ENCODE results near the gene RGS17.

Gene RGS17

GRCh38 chr6:153070756-153071155 lies 60.3 kb downstream of the RGS17 start:
- Histone ChIP-seq H3K4me1 (ENCODE audit: control insufficient read depth in 2 of 2, insufficient read depth in 1 of 2, low read depth in 1 of 2, low read length in 2 of 2) (peaks cover 0 to 3% of the 10 kb centered on the region in 2 donors), H4K8ac (ENCODE audit: low read depth, low read length) (no peak overlapping the region), H2BK15ac (ENCODE audit: low read length) (no peak overlapping the region), H3K27me3 (ENCODE audit: control insufficient read depth in 3 of 3, insufficient read depth in 3 of 3, low read depth in 1 of 3, low read length in 3 of 3) (no peaks in the 10 kb centered on the region), H4K91ac (ENCODE audit: low read depth, low read length, poor library complexity) (no peak overlapping the region), H2BK12ac (ENCODE audit: low read length) (no peak overlapping the region), H3K4me3 (ENCODE audit: low read length in 2 of 2) (no peak overlapping the region), H2BK120ac (ENCODE audit: low read depth, low read length) (no peak overlapping the region), H3K4me2 (ENCODE audit: insufficient read depth, low read length, poor library complexity, severe bottlenecking) (no peak overlapping the region), H3K18ac (ENCODE audit: low read length) (no peak overlapping the region), H2AK5ac (ENCODE audit: low read depth, low read length) (no peak overlapping the region), H3K23ac (ENCODE audit: low read depth, low read length, poor library complexity) (no peak overlapping the region), H3K9ac (ENCODE audit: low read depth, low read length, poor library complexity) (no peak overlapping the region), H2BK5ac (ENCODE audit: low read length) (no peak overlapping the region), H3K79me1 (ENCODE audit: low read depth, low read length) (no peaks in the 10 kb centered on the region), H3K14ac (ENCODE audit: low read length) (no peak overlapping the region), H3K36me3 (replicated peaks in 1 of 2; ENCODE audit: control insufficient read depth in 2 of 2, insufficient read depth in 2 of 2, low read length in 2 of 2) (no peaks in the 10 kb centered on the region), H3K27ac (replicated peaks; ENCODE audit: low read length) (no peak overlapping the region), H3K4ac (ENCODE audit: low read length) (no peak overlapping the region), H2AFZ (ENCODE audit: low read length) (no peak overlapping the region), H3K9me3 (replicated peaks in 1 of 2; ENCODE audit: control insufficient read depth in 2 of 2, insufficient read depth in 1 of 2, low read depth in 1 of 2, low read length in 2 of 2) (no peaks in the 10 kb centered on the region)
- WGBS, 2 donors (ENCODE audit: extremely low coverage in 2 of 2, insufficient read length in 2 of 2, insufficient replicate concordance in 1 of 2): no CpG with 5 or more reads among the region's 7 CpGs
- no peak for DNase-seq (ENCODE audit: low spot score)

DNA sequence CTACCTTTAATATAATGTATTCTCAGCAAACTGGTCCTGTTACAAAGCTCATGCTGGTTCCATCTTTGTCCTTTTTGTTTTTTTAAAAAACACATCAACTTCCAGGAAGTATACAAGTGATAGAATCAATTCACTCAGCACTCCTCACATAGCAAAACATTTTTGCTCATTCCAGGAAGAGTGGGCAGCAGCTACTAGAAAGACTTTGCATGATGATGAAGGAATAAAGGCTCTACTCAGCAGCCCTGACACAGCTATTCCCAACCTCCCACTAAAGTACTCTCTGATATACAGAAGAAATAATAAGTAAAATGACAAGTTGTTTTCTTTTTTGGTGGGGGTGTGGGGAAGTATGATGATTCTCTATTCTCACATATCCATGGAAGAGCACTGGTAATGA lies 61.2 kb downstream of the RGS17 start:
- no peak overlapping the region for H3K4ac ChIP-seq (ENCODE audit: low read length)
- no peaks in the 10 kb centered on the region for H3K79me1 ChIP-seq (ENCODE audit: low read depth, low read length)
- no peak overlapping the region for H3K27ac ChIP-seq (replicated peaks; ENCODE audit: low read length)
- no peak overlapping the region for H2BK12ac ChIP-seq (ENCODE audit: low read length)
- H3K9ac ChIP-seq (ENCODE audit: low read depth, low read length, poor library complexity): no peak overlapping the region
- H2AK5ac ChIP-seq (ENCODE audit: low read depth, low read length): no peak overlapping the region
- no peak overlapping the region for H3K4me2 ChIP-seq (ENCODE audit: insufficient read depth, low read length, poor library complexity, severe bottlenecking)
- H2BK5ac ChIP-seq (ENCODE audit: low read length): no peak overlapping the region
- no peaks in the 10 kb centered on the region for H3K9me3 ChIP-seq (replicated peaks in 1 of 2; ENCODE audit: control insufficient read depth in 2 of 2, insufficient read depth in 1 of 2, low read depth in 1 of 2, low read length in 2 of 2)
- H4K8ac ChIP-seq (ENCODE audit: low read depth, low read length): no peak overlapping the region
- no peak overlapping the region for H2BK120ac ChIP-seq (ENCODE audit: low read depth, low read length)
- H2BK15ac ChIP-seq (ENCODE audit: low read length): no peak overlapping the region
- H3K14ac ChIP-seq (ENCODE audit: low read length): no peak overlapping the region
- H3K36me3 ChIP-seq (replicated peaks in 1 of 2; ENCODE audit: control insufficient read depth in 2 of 2, insufficient read depth in 2 of 2, low read length in 2 of 2): no peaks in the 10 kb centered on the region
- no peak overlapping the region for H4K91ac ChIP-seq (ENCODE audit: low read depth, low read length, poor library complexity)
- H3K4me3 ChIP-seq (ENCODE audit: low read length in 2 of 2): no peak overlapping the region
- H3K4me1 ChIP-seq (ENCODE audit: control insufficient read depth in 2 of 2, insufficient read depth in 1 of 2, low read depth in 1 of 2, low read length in 2 of 2): no peaks in the 10 kb centered on the region
- DNase-seq (ENCODE audit: low spot score): no peak
- H2AFZ ChIP-seq (ENCODE audit: low read length): no peak overlapping the region
- H3K27me3 ChIP-seq (ENCODE audit: control insufficient read depth in 3 of 3, insufficient read depth in 3 of 3, low read depth in 1 of 3, low read length in 3 of 3): no peaks in the 10 kb centered on the region
- no peak overlapping the region for H3K18ac ChIP-seq (ENCODE audit: low read length)
- no peak overlapping the region for H3K23ac ChIP-seq (ENCODE audit: low read depth, low read length, poor library complexity)

DNA sequence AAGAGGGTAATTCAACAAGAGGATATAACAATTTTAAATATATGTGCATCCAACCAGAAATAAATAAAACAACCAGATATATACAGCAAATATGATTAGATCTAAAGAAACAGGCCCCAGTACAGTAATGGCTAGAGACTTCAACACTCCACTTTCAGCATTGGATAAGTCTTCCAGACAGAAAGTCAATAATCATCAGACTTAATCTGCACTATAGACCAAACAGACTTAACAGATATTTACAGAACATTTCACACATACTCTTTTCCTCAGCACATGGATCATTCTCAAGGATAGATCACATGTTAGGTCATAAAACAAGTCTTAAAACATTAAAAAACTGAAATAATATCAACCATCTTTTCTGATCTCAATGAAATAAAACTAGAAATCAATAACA lies 65.9 kb downstream of the RGS17 start:
- H3K14ac ChIP-seq (ENCODE audit: low read length): no peak overlapping the region
- peaks cover 0 to 3% of the 10 kb centered on the region in 2 donors for H3K9me3 ChIP-seq (replicated peaks in 1 of 2; ENCODE audit: control insufficient read depth in 2 of 2, insufficient read depth in 1 of 2, low read depth in 1 of 2, low read length in 2 of 2)
- no peak overlapping the region for H3K23ac ChIP-seq (ENCODE audit: low read depth, low read length, poor library complexity)
- H4K8ac ChIP-seq (ENCODE audit: low read depth, low read length): no peak overlapping the region
- no peak overlapping the region for H2BK12ac ChIP-seq (ENCODE audit: low read length)
- H2AFZ ChIP-seq (ENCODE audit: low read length): no peak overlapping the region
- H3K27me3 ChIP-seq (ENCODE audit: control insufficient read depth in 3 of 3, insufficient read depth in 3 of 3, low read depth in 1 of 3, low read length in 3 of 3): no peaks in the 10 kb centered on the region
- H3K36me3 ChIP-seq (replicated peaks in 1 of 2; ENCODE audit: control insufficient read depth in 2 of 2, insufficient read depth in 2 of 2, low read length in 2 of 2): no peaks in the 10 kb centered on the region
- no peak overlapping the region for H3K18ac ChIP-seq (ENCODE audit: low read length)
- H3K4ac ChIP-seq (ENCODE audit: low read length): no peak overlapping the region
- H2BK5ac ChIP-seq (ENCODE audit: low read length): no peak overlapping the region
- no peak overlapping the region for H2AK5ac ChIP-seq (ENCODE audit: low read depth, low read length)
- H3K4me3 ChIP-seq (ENCODE audit: low read length in 2 of 2): no peak overlapping the region
- no peak overlapping the region for H3K4me2 ChIP-seq (ENCODE audit: insufficient read depth, low read length, poor library complexity, severe bottlenecking)
- no peaks in the 10 kb centered on the region for H3K79me1 ChIP-seq (ENCODE audit: low read depth, low read length)
- no peak overlapping the region for H2BK15ac ChIP-seq (ENCODE audit: low read length)
- no peak overlapping the region for H4K91ac ChIP-seq (ENCODE audit: low read depth, low read length, poor library complexity)
- H3K4me1 ChIP-seq (ENCODE audit: control insufficient read depth in 2 of 2, insufficient read depth in 1 of 2, low read depth in 1 of 2, low read length in 2 of 2): peaks cover 0 to 1% of the 10 kb centered on the region in 2 donors
- DNase-seq (ENCODE audit: low spot score): no peak
- no peak overlapping the region for H3K9ac ChIP-seq (ENCODE audit: low read depth, low read length, poor library complexity)
- H3K27ac ChIP-seq (replicated peaks; ENCODE audit: low read length): no peak overlapping the region
- H2BK120ac ChIP-seq (ENCODE audit: low read depth, low read length): no peak overlapping the region

- Histone ChIP-seq H3K4me1 (ENCODE audit: control insufficient read depth in 2 of 2, insufficient read depth in 1 of 2, low read depth in 1 of 2, low read length in 2 of 2) (peaks cover 6 to 9% of the 10 kb centered on the region in 2 donors), H2BK5ac (ENCODE audit: low read length) (no peak overlapping the region), H3K79me1 (ENCODE audit: low read depth, low read length) (no peaks in the 10 kb centered on the region), H3K4me2 (ENCODE audit: insufficient read depth, low read length, poor library complexity, severe bottlenecking) (no peak overlapping the region), H2BK15ac (ENCODE audit: low read length) (no peak overlapping the region), H3K4ac (ENCODE audit: low read length) (no peak overlapping the region), H3K9me3 (replicated peaks in 1 of 2; ENCODE audit: control insufficient read depth in 2 of 2, insufficient read depth in 1 of 2, low read depth in 1 of 2, low read length in 2 of 2) (peaks cover 0 to 3% of the 10 kb centered on the region in 2 donors), H2BK12ac (ENCODE audit: low read length) (no peak overlapping the region), H3K18ac (ENCODE audit: low read length) (no peak overlapping the region), H2BK120ac (ENCODE audit: low read depth, low read length) (no peak overlapping the region), H3K9ac (ENCODE audit: low read depth, low read length, poor library complexity) (no peak overlapping the region), H3K27me3 (ENCODE audit: control insufficient read depth in 3 of 3, insufficient read depth in 3 of 3, low read depth in 1 of 3, low read length in 3 of 3) (no peaks in the 10 kb centered on the region), H4K91ac (ENCODE audit: low read depth, low read length, poor library complexity) (no peak overlapping the region), H2AFZ (ENCODE audit: low read length) (no peak overlapping the region), H2AK5ac (ENCODE audit: low read depth, low read length) (no peak overlapping the region), H4K8ac (ENCODE audit: low read depth, low read length) (no peak overlapping the region), H3K27ac (replicated peaks; ENCODE audit: low read length) (no peak overlapping the region), H3K36me3 (replicated peaks in 1 of 2; ENCODE audit: control insufficient read depth in 2 of 2, insufficient read depth in 2 of 2, low read length in 2 of 2) (no peaks in the 10 kb centered on the region), H3K4me3 (ENCODE audit: low read length in 2 of 2) (no peak overlapping the region), H3K14ac (ENCODE audit: low read length) (no peak overlapping the region), H3K23ac (ENCODE audit: low read depth, low read length, poor library complexity) (no peak overlapping the region)
- DNase-seq (ENCODE audit: low spot score): no peak
Measured at GRCh38 chr6:153063936-153064335, 67.1 kb downstream of the RGS17 start.

All from neuronal stem cell (in vitro differentiated cells).